ENCODE data around the gene DUSP22. TPM values are rescaled to one million over a fixed set of nuclear protein-coding genes. Genes with fewer than 3 reads are reported as not detected.

Gene DUSP22
- total RNA-seq, 1 experiment from 2014 or later = 16.0 TPM

DNA sequence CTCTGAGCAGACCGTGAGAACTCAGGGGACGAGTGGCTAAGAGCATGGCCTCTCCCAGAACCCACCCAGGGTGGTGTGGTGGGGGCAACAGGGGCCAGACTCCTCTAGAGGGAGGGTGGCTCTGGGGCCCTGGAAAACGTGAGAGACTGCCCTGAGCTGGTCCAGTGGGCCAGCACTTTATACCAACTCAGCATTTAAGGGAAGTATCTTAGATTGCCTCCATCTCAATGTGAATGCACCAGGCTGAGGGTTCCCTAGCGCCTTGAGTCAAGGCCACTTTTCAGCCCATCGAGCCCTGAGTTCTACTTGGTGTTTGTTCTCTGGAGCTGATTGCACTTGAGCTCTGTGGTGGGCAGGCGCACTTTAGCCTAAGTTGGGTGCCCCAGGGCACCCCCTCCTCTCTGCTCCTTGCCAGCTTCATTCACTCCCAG is 57.2 kb downstream of the DUSP22 start:
- intact Hi-C loops (cut with micrococcal nuclease; ENCODE audit: unreplicated experiment) = no loop called here
- DNase-seq (ENCODE audit: low spot score) = no peak
- H3K4me1 ChIP-seq (ENCODE audit: insufficient read depth, low read length, poor library complexity, severe bottlenecking) = no peaks in the 10 kb centered on the region
- POLR2A ChIA-PET (ENCODE audit: low non-redundant PET) = no interaction called here
- no peak overlapping the region for H3K4me3 ChIP-seq (ENCODE audit: low read depth, low read length, poor library complexity, severe bottlenecking)
- no peaks in the 10 kb centered on the region for H3K27me3 ChIP-seq (replicated peaks; ENCODE audit: insufficient read depth, low read depth, low read length, poor library complexity)
- BruUV-seq (replicated peaks) = no TSS peak
- CTCF ChIA-PET = no interaction called here
- no peaks in the 10 kb centered on the region for H3K36me3 ChIP-seq (ENCODE audit: insufficient read depth, low read length, poor library complexity, severe bottlenecking)
- H3K9me3 ChIP-seq (ENCODE audit: low read depth, low read length, poor library complexity, severe bottlenecking) = peaks cover 6% of the 10 kb centered on the region
- TF ChIP-seq CTCF (conservative IDR thresholded peaks at IDR 0.05; ENCODE audit: low read depth, low read length) = no peak
- TF ChIP-seq EZH2 (IDR thresholded peaks at IDR 0.05; ENCODE audit: borderline replicate concordance, low read depth, low read length, poor library complexity, severe bottlenecking) = no peak
- H3K27ac ChIP-seq (ENCODE audit: low read depth, low read length, poor library complexity, severe bottlenecking) = no peak overlapping the region

DNA sequence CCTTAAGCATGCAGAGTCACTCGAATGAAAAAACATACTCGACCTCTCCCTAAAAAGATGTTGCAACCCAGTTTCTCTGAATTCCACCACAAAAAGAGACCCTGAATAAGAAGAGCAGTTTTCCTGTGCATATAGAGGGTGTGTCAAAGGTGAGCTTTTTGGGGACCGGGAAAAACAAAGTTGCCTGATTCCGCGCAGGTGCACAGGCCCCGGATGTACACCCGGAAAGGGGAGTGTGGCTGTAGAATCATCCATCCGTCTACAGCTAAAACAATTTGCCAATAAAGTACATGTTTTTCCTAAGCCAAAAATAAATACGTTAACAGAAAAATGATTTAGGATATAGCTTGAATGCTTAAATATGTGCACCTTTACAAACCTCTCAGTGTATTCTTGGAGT is 58.1 kb downstream of the DUSP22 start:
- no peak for DNase-seq (ENCODE audit: low spot score)
- POLR2A ChIA-PET (ENCODE audit: low non-redundant PET) = no interaction called here
- H3K4me1 ChIP-seq (ENCODE audit: insufficient read depth, low read length, poor library complexity, severe bottlenecking) = no peaks in the 10 kb centered on the region
- no peaks in the 10 kb centered on the region for H3K36me3 ChIP-seq (ENCODE audit: insufficient read depth, low read length, poor library complexity, severe bottlenecking)
- intact Hi-C loops (cut with micrococcal nuclease; ENCODE audit: unreplicated experiment) = no loop called here
- CTCF ChIA-PET = no interaction called here
- H3K4me3 ChIP-seq (ENCODE audit: low read depth, low read length, poor library complexity, severe bottlenecking) = no peak overlapping the region
- H3K27me3 ChIP-seq (replicated peaks; ENCODE audit: insufficient read depth, low read depth, low read length, poor library complexity) = no peaks in the 10 kb centered on the region
- no peak overlapping the region for H3K27ac ChIP-seq (ENCODE audit: low read depth, low read length, poor library complexity, severe bottlenecking)
- peaks cover 6% of the 10 kb centered on the region for H3K9me3 ChIP-seq (ENCODE audit: low read depth, low read length, poor library complexity, severe bottlenecking)
- no peak for TF ChIP-seq CTCF (conservative IDR thresholded peaks at IDR 0.05; ENCODE audit: low read depth, low read length)
- TF ChIP-seq EZH2 (IDR thresholded peaks at IDR 0.05; ENCODE audit: borderline replicate concordance, low read depth, low read length, poor library complexity, severe bottlenecking) = no peak
- BruUV-seq (replicated peaks) = no TSS peak

DNA sequence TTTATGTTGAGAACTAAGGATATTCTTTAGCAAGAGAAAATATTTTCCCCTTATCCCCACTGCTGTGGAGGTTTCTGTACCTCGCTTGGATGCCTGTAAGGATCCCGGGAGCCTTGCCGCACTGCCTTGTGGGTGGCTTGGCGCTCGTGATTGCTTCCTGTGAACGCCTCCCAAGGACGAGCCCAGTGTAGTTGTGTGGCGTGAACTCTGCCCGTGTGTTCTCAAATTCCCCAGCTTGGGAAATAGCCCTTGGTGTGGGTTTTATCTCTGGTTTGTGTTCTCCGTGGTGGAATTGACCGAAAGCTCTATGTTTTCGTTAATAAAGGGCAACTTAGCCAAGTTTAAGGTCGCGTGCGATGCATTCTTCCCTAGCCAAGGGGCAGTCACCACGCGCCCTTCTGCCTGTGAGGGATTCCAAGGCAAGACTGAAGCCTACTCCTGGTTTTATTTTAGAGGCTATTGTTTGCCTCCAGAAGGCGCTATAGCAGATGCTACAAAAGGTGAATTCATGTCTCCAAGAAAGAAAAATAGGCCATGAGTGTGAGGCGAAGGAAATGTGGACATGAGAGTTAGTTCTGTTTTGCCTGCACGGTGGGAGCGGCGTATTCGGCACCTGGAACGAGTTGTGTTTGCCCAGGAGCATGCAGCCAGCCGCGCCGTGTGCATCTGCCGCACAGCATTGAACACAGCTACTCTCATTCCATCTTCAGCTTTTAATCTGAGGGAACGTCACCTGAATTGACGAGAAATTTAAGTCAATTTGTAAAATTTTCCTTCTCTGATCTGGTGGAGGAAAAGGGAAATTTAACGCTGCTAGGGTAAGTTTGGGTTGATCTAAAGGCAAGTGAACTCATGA is 59.0 kb downstream of the DUSP22 start:
- BruUV-seq (replicated peaks) = no TSS peak
- Histone ChIP-seq H3K4me1 (ENCODE audit: insufficient read depth, low read length, poor library complexity, severe bottlenecking) (no peaks in the 10 kb centered on the region), H3K9me3 (ENCODE audit: low read depth, low read length, poor library complexity, severe bottlenecking) (peaks cover 6% of the 10 kb centered on the region), H3K36me3 (ENCODE audit: insufficient read depth, low read length, poor library complexity, severe bottlenecking) (no peaks in the 10 kb centered on the region), H3K27ac (ENCODE audit: low read depth, low read length, poor library complexity, severe bottlenecking) (no peak overlapping the region), H3K27me3 (replicated peaks; ENCODE audit: insufficient read depth, low read depth, low read length, poor library complexity) (no peaks in the 10 kb centered on the region), H3K4me3 (ENCODE audit: low read depth, low read length, poor library complexity, severe bottlenecking) (no peak overlapping the region)
- ChIA-PET CTCF (no interaction called here), POLR2A (ENCODE audit: low non-redundant PET) (no interaction called here)
- DNase-seq (ENCODE audit: low spot score) = no peak
- TF ChIP-seq EZH2 (IDR thresholded peaks at IDR 0.05; ENCODE audit: borderline replicate concordance, low read depth, low read length, poor library complexity, severe bottlenecking) (no peak), CTCF (conservative IDR thresholded peaks at IDR 0.05; ENCODE audit: low read depth, low read length) (no peak)
- intact Hi-C loops (cut with micrococcal nuclease; ENCODE audit: unreplicated experiment) = no loop called here
